ENCODE data around the gene HS3ST5. TPM values are rescaled to one million over a fixed set of nuclear protein-coding genes. Genes with fewer than 3 reads are reported as not detected.

The HS3ST5 gene
- total and polyA plus RNA-seq, 2 donors (not counting 3 experiments of a cell fraction or from before 2014, with no cell fraction given) = not detected

- H3K9ac ChIP-seq (replicated peaks; ENCODE audit: extremely low read depth, insufficient read depth, low read length) = no peak overlapping the region
- intact Hi-C loops (cut with micrococcal nuclease) (no loop called here), dilution Hi-C loops (cut with MboI; ENCODE audit: extremely low pct_ligation_motif_present, low sequenced_read_pairs) (no loop called here)
- H3K4me3 ChIP-seq (replicated peaks in 1 of 3; ENCODE audit: insufficient read depth in 1 of 3, low read depth in 1 of 3, low read length in 3 of 3) = no peak overlapping the region
- no TSS peak for BruUV-seq (replicated peaks)
- ChIA-PET POLR2A (no interaction called here), CTCF (no interaction called here)
- FAIRE-seq = no peak
- no peaks in the 10 kb centered on the region for H3K27me3 ChIP-seq (ENCODE audit: control insufficient read depth in 2 of 2, insufficient read depth in 2 of 2, low read length in 2 of 2)
- TF ChIP-seq FOS (IDR thresholded peaks at IDR 0.05; ENCODE audit: borderline replicate concordance, insufficient read depth, low read length) (no peak), MAX (IDR thresholded peaks at IDR 0.05; ENCODE audit: insufficient read depth, insufficient read length) (no peak), MYC (IDR thresholded peaks at IDR 0.05; ENCODE audit: low read depth, low read length) (no peak), CTCF (IDR thresholded peaks at IDR 0.05; ENCODE audit: extremely low read depth in 1 of 2, insufficient read depth in 1 of 2, low read depth in 1 of 2, low read length in 2 of 2) (no peak), POLR2A (IDR thresholded peaks at IDR 0.05; ENCODE audit: low read depth, low read length) (no peak), GATA2 (IDR thresholded peaks at IDR 0.05; ENCODE audit: insufficient read depth, insufficient read length, low read depth, low read length) (no peak), POLR2AphosphoS5 (IDR thresholded peaks at IDR 0.05; ENCODE audit: insufficient read depth, low read depth, low read length) (no peak)
- DNase-seq (ENCODE audit: low read depth, low spot score) = no peak
- no peaks in the 10 kb centered on the region for H3K9me3 ChIP-seq (replicated peaks; ENCODE audit: control insufficient read depth, insufficient read depth, low read length)
- no peaks in the 10 kb centered on the region for H4K20me1 ChIP-seq (replicated peaks; ENCODE audit: control insufficient read depth, extremely low read depth, insufficient read depth, low read length)
- H2AFZ ChIP-seq (ENCODE audit: low read depth, low read length) = no peak overlapping the region
- no peaks in the 10 kb centered on the region for H3K4me1 ChIP-seq (ENCODE audit: control insufficient read depth, extremely low read depth, insufficient read depth, low read length)
- no peaks in the 10 kb centered on the region for H3K36me3 ChIP-seq (ENCODE audit: control insufficient read depth in 2 of 2, extremely low read depth in 1 of 2, insufficient read depth in 2 of 2, low read length in 2 of 2)
- H3K4me2 ChIP-seq (ENCODE audit: insufficient read depth, low read length) = no peak overlapping the region
- H3K9me1 ChIP-seq (replicated peaks; ENCODE audit: control insufficient read depth, extremely low read depth, insufficient read depth, low read length) = no peaks in the 10 kb centered on the region
- H3K27ac ChIP-seq (ENCODE audit: insufficient read depth, low read depth, low read length) = no peak overlapping the region
- H3K79me2 ChIP-seq (ENCODE audit: control insufficient read depth, insufficient read depth, low read length) = no peaks in the 10 kb centered on the region
Observed at GRCh38 chr6:114033606-114034005, 309.2 kb downstream of the HS3ST5 start.
